ENCODE results near the gene RPL10A. TPM values are rescaled to one million over a fixed set of nuclear protein-coding genes. Genes with fewer than 3 reads are reported as not detected.

Gene RPL10A
- total RNA-seq, 1 donor from 2014 or later: 1,618 TPM

DNA sequence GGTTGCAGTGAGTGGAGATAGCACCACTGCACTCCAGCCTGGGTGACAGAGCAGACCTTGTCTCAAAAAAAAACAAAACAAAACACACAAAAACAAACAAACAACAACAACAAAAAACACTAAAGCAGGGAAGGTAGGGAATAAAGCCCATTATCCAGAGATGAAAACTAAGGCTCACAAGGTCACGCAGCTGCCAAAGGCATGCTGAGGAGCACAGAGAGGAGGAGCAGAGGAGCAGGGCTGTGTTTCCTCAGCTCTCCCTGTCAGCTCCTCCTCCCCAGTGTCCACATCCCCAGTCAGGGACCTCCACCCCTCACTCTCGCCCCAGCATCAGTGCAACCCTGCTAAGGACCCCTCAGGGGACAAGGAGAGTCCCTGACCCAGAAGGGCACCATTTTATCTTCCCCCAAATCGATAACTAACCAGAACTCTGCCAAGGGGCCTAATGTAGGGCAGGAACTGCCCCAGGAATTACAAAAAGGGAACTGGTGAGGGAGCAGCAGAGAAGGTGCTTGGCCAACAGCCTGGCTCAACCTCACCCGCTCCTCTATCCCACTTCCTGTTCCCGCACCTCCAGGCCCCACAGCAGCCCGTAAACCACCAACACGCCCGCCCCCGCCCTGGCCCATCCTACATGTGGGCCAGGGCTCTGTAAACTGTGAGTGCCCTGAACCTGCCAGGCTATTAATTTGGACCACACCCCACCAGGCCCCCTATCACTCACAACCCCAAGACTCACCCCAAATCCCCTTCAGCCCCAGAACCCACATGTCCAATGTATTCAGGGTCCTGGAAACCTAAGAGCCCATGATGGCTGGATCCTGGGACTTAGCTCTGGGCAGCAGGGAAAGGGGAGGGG, 19.7 kb downstream of the RPL10A start:
- DNase-seq (ENCODE audit: low read depth): no peak
- H3K4me3 ChIP-seq (ENCODE audit: low read depth, low read length): no peak overlapping the region
- TF ChIP-seq, protein P1, sequence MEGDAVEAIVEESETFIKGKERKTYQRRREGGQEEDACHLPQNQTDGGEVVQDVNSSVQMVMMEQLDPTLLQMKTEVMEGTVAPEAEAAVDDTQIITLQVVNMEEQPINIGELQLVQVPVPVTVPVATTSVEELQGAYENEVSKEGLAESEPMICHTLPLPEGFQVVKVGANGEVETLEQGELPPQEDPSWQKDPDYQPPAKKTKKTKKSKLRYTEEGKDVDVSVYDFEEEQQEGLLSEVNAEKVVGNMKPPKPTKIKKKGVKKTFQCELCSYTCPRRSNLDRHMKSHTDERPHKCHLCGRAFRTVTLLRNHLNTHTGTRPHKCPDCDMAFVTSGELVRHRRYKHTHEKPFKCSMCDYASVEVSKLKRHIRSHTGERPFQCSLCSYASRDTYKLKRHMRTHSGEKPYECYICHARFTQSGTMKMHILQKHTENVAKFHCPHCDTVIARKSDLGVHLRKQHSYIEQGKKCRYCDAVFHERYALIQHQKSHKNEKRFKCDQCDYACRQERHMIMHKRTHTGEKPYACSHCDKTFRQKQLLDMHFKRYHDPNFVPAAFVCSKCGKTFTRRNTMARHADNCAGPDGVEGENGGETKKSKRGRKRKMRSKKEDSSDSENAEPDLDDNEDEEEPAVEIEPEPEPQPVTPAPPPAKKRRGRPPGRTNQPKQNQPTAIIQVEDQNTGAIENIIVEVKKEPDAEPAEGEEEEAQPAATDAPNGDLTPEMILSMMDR (conservative IDR thresholded peaks at IDR 0.05; ENCODE audit: low read depth, low read length): no peak

- no peak for DNase-seq (ENCODE audit: low read depth)
- TF ChIP-seq, protein P1 (conservative IDR thresholded peaks at IDR 0.05; ENCODE audit: low read depth, low read length): no peak
- no peak overlapping the region for H3K4me3 ChIP-seq (ENCODE audit: low read depth, low read length)
Observed at GRCh38 chr6:35488517-35488862, 20.3 kb downstream of the RPL10A start.

GRCh38 chr6:35489066-35489465, 20.9 kb downstream of the RPL10A start:
- DNase-seq (ENCODE audit: low read depth): no peak
- H3K4me3 ChIP-seq (ENCODE audit: low read depth, low read length): no peak overlapping the region
- TF ChIP-seq, protein P1 (conservative IDR thresholded peaks at IDR 0.05; ENCODE audit: low read depth, low read length): no peak

DNA sequence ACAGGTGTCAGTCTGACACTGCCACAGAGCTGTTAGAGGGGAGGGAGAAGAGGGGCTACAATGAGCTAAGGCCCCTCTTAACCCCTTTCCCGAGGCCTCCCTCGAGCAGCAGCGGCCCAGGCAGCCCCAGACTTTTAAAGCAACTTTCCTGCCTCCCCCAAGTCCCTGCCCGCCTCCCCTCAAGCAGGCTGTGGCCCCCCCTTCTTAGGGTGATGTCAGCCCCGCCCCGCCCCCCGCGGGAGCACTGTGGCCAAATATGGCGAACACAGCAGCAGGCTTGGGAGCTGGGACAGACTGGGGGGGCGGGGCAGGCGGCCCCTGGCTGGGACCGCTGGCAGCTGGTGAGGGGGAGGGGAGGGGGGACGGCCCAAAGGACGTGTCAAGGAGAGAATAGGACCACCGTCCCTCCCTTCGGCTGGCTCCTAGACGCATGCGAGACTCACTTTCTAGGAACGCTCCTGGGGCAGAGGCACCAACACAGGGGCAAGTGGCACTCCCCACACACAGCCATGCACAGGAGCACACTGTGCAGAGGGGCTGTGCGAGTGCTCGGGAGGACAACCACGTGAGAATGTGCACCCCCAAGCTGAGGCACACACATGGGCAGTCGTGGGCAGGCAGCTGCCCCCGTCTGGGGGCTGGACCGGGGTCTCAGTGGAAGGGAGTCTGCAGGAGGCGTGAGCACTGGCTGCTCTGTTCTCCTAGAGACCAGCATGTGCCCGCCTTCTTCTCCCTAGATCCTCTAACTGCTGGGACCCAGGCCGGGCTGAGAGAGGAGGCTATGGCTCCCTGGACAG, 22.0 kb downstream of the RPL10A start:
- TF ChIP-seq, protein P1 (conservative IDR thresholded peaks at IDR 0.05; ENCODE audit: low read depth, low read length): no peak
- H3K4me3 ChIP-seq (ENCODE audit: low read depth, low read length): no peak overlapping the region
- no peak for DNase-seq (ENCODE audit: low read depth)

DNA sequence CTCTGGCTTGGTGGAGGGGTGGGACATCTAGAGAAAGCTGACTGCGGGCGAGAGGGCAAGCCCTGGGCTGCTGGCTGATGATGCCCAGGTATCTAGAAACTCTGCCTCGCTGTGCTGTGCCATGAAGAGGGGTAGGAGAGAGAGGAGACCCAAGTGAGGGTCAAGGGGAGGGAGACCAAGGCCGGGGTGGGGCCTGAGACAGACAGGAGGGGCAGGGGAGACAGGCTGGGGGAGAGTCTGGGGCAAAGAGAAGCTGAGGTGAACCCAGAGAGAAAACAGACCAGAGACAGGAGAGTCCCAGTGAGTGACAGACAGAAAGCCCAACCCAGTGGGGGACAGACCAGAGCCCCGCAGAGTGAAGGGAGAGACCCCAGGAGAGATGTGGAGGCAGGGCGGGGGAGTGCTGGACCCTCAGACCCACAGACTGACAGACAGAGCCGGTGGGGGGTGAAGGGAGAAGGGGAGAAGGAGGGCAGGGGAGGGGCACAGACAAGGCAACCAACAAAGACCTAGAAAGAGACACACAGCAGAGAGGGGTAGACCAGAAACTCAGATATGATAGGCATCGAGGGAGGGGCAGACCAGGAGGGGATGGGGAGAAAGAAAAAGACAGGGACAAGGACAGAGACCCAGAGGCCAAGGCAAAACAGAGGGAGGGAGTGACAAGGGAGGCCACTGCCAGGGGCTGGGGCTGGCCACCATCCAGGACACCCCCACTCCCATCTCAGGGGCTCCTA, 22.8 kb downstream of the RPL10A start:
- H3K4me3 ChIP-seq (ENCODE audit: low read depth, low read length): no peak overlapping the region
- TF ChIP-seq, protein P1 (conservative IDR thresholded peaks at IDR 0.05; ENCODE audit: low read depth, low read length): no peak
- DNase-seq (ENCODE audit: low read depth): no peak

DNA sequence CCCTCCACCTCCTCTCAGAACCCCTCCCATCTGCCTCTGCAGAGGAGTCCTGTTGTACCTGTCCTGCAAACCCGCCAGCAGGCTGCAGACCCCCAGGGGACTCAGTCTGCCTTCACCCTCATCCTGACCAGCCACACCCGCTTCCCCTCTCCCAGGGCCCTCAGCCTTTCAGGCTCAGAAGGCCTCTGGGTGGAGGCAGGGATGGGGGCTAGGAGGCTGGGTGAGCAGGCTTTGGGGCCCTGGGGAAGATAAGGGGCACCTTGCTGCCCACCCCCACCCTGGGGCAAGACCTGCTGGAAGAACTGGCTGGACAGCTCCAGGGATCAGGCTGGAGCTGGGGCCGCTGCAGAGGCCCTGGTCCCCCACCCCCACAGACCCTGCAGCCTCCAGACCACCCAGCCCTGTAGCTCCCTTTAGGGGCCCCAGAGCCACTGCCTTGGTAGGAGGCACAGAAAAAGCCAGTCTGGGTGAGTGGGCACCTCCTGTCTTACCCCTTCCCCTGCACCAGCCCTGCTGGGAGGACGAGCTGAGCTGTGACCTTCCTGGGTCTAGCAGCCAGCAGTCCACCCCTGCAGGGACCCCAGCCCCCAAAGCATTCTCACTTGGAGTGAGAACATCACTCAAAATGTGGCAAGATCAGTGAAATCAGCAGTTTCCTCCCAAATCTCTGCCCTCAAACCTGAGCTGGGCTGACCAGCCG, 23.5 kb downstream of the RPL10A start:
- H3K4me3 ChIP-seq (ENCODE audit: low read depth, low read length): no peak overlapping the region
- DNase-seq (ENCODE audit: low read depth): no peak
- TF ChIP-seq, protein P1 (conservative IDR thresholded peaks at IDR 0.05; ENCODE audit: low read depth, low read length): no peak

Measured in epithelial cell of proximal tubule (primary cell).